Measurements from ENCODE around the gene ZDHHC8. TPM values are rescaled to one million over a fixed set of nuclear protein-coding genes. Genes with fewer than 3 reads are reported as not detected.
A peak's percentile ranks its signal among the peaks of the same experiment; 100 is the strongest.

Gene ZDHHC8
- total and polyA plus RNA-seq, 11 donors: 15.7 to 45.2 (median 38.2) TPM

DNA sequence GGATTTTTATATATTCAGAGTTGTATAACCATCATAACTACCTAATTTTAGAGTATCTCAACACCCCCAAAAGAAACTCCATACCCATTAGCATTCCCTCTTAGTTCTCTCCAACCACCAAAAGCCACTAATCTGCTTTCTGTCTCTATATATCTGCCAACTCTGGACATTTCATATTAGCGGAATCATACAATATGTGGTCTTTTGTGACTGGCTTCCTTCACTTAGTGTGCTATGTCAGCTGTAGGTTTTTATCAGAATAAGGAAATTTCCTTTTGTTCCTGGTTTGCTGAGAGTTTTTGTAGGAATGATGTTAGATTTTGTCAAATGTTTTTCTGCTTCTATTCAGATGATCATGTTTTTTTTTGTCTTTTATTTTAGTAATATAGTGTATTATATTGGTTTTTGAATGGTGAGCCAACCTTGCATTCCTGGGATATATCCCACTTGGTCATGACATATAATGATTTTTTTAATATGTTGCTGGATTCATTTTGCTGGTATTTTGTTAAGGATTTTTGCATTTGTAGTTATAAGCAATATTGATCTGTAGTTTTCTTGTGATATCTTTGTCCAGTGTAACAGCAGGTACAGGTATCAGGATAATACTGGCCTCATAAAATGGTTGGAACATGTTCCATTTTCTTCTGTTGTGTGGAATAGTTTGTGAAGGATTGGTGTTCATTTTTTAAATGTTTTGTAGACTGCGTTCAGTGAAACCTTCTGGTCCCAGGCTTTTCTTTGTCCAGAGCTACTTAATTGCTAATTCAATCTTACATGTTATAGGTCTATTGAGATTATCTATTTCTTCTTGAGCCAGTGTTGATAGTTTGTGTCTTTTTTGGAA lies 34.8 kb upstream of the ZDHHC8 start:
- 96 to 99% (median 98%) methylated on average over 2 of the region's 2 CpGs for WGBS, 4 donors
- H3K36me3 ChIP-seq: peaks cover 3 to 100% (median 100%) of the 10 kb centered on the region in 9 donors
- no peak for DNase-seq
- ATAC-seq: no peak
- no peak overlapping the region for H3K27ac ChIP-seq
- H3K27me3 ChIP-seq: no peaks in the 10 kb centered on the region
- H3K4me3 ChIP-seq: no peak overlapping the region
- H3K9me3 ChIP-seq: peaks cover 0 to 11% (median 0%) of the 10 kb centered on the region in 12 donors
- peaks cover 0 to 13% (median 3%) of the 10 kb centered on the region in 12 donors for H3K4me1 ChIP-seq
- intact Hi-C loops (cut with DNase I): no loop called here
- TF ChIP-seq, protein P1, sequence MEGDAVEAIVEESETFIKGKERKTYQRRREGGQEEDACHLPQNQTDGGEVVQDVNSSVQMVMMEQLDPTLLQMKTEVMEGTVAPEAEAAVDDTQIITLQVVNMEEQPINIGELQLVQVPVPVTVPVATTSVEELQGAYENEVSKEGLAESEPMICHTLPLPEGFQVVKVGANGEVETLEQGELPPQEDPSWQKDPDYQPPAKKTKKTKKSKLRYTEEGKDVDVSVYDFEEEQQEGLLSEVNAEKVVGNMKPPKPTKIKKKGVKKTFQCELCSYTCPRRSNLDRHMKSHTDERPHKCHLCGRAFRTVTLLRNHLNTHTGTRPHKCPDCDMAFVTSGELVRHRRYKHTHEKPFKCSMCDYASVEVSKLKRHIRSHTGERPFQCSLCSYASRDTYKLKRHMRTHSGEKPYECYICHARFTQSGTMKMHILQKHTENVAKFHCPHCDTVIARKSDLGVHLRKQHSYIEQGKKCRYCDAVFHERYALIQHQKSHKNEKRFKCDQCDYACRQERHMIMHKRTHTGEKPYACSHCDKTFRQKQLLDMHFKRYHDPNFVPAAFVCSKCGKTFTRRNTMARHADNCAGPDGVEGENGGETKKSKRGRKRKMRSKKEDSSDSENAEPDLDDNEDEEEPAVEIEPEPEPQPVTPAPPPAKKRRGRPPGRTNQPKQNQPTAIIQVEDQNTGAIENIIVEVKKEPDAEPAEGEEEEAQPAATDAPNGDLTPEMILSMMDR (IDR thresholded peaks at IDR 0.05): no peak

DNA sequence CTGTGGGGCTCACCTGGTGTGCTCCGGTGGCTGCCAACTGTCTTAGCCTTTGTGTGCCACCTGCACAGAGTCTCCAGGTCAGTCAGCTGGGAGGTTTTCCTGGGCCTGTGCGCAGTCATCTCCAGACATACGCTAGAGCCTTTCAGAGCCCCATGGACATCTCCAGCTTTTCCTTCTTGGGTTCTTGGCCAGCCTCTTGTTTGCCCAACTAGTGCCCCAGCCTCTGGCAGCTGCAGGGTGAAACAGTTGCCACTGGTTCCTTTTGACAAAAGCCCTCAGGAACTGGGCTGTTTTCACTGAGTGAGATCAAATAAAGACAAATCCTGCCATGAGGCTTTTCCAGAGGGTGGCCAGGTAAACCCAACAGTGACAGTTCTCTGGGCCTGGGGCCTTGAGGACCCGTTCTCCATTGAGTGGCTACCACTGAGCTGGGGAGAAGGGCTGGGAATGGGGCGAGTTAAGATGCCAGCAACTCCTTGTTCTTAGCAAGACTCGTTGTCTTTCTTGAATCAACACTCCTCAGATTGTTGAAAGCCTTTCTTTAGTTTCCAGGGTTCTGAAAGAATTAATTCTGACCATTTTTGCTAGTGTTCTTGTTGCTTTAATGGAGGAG lies 32.4 kb upstream of the ZDHHC8 start:
- H3K4me3 ChIP-seq: no peak overlapping the region
- intact Hi-C loops (cut with DNase I): no loop called here
- TF ChIP-seq POLR2A (IDR thresholded peaks at IDR 0.05): no peak
- TF ChIP-seq, protein P1 (IDR thresholded peaks at IDR 0.05): no peak
- peak in 2 of 5 donors; percentile 9 to 14 for DNase-seq
- no peak overlapping the region for H3K27ac ChIP-seq
- ATAC-seq: no peak
- peaks cover 0 to 2% (median 0%) of the 10 kb centered on the region in 12 donors for H3K4me1 ChIP-seq
- peaks cover 0 to 11% (median 0%) of the 10 kb centered on the region in 12 donors for H3K9me3 ChIP-seq
- WGBS, 4 donors: 95 to 100% (median 98%) methylated on average over 6 of the region's 6 CpGs
- H3K27me3 ChIP-seq: no peaks in the 10 kb centered on the region
- peaks cover 3 to 99% (median 95%) of the 10 kb centered on the region in 9 donors for H3K36me3 ChIP-seq

DNA sequence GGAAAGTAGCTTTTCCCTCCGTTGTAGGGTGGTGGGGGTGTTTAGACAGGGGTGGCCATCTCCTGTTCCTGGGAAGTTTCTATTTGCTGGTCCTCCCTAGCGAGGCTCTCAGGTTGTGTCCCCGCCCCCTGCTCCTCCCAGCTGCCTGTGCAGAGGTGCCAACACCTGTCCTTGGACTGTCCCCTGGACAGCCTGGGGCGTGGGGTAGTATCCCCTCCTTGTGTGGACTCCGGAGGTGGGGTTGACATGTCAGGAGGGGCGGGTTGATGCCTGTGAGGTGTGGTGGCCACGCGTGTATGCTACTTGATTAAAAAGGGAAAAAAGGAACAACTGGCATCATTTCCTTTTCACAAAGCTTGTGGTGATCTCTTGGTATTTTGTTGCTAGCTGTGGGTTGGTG lies 30.0 kb upstream of the ZDHHC8 start:
- H3K9me3 ChIP-seq: peaks cover 0 to 8% (median 0%) of the 10 kb centered on the region in 12 donors
- peaks cover 2 to 97% (median 94%) of the 10 kb centered on the region in 9 donors for H3K36me3 ChIP-seq
- 85 to 89% (median 85%) methylated on average over 8 of the region's 8 CpGs for WGBS, 4 donors
- H3K4me1 ChIP-seq: no peaks in the 10 kb centered on the region
- TF ChIP-seq, protein P1 (IDR thresholded peaks at IDR 0.05): no peak
- TF ChIP-seq POLR2A (IDR thresholded peaks at IDR 0.05): no peak
- H3K27ac ChIP-seq: no peak overlapping the region
- ATAC-seq (no peak), DNase-seq (peak in 3 of 5 donors; percentile 6 to 47 (median 16))
- H3K4me3 ChIP-seq: no peak overlapping the region
- intact Hi-C loops (cut with DNase I): loop anchor here in 1 of 10 donors (10.0 kb wide), 1 partner anchor 127 kb away; no protein-coding TSS in a partner anchor
- H3K27me3 ChIP-seq: no peaks in the 10 kb centered on the region

DNA sequence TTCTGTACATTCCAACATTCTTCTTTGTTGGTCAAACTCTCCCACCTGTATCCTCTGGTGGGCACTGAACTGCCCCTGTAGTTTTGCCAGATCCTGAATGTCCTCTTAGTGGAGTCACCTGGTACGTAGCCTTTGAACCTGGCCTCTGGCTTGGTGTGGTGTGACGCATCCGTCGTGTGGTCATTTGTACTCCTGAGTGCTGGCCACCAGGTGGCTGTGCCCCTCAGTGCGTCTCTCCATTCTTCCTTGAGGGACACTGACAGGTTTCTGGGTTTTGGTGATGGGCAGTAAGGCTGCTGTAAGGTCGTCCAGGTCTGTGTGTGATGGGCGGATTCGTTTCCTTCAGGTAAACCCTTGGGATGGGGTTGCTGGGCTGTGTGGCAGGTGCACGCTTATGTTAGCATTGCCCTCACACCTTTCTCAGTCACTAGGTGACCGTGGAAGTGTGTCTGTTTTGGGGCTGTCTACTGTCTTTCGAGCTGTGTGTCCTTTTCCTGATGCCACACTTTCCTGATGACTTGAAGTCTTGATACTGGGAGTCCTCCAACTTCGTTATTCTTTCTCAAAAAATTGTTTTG lies 29.3 kb upstream of the ZDHHC8 start:
- intact Hi-C loops (cut with DNase I): loop anchor here in 1 of 10 donors (10.0 kb wide), 1 partner anchor 127 kb away; no protein-coding TSS in a partner anchor
- 91 to 92% (median 91%) methylated on average over 12 of the region's 12 CpGs for WGBS, 4 donors
- peaks cover 0 to 1% (median 0%) of the 10 kb centered on the region in 12 donors for H3K9me3 ChIP-seq
- no peak overlapping the region for H3K4me3 ChIP-seq
- no peaks in the 10 kb centered on the region for H3K4me1 ChIP-seq
- TF ChIP-seq, protein P1 (IDR thresholded peaks at IDR 0.05): no peak
- TF ChIP-seq POLR2A (IDR thresholded peaks at IDR 0.05): no peak
- peaks cover 0 to 97% (median 94%) of the 10 kb centered on the region in 9 donors for H3K36me3 ChIP-seq
- ATAC-seq (no peak), DNase-seq (peak in 2 of 5 donors; percentile 4 to 25)
- no peak overlapping the region for H3K27ac ChIP-seq
- H3K27me3 ChIP-seq: no peaks in the 10 kb centered on the region
